Measurements from ENCODE around the gene CDH23. TPM values are rescaled to one million over a fixed set of nuclear protein-coding genes. Genes with fewer than 3 reads are reported as not detected.

The CDH23 gene
- total RNA-seq, 6 donors from 2014 or later: 4.7 to 29.3 (median 10.4) TPM

GRCh38 chr10:71505862-71506261 is 109.1 kb downstream of the CDH23 start:
- DNase-seq: no peak
- 92% methylated on average over 3 of the region's 3 CpGs for WGBS, 2 donors
- no peak for ATAC-seq (ENCODE audit: low FRiP score in 2 of 2)
- TF ChIP-seq POLR2AphosphoS5 (IDR thresholded peaks at IDR 0.05) (no peak), EP300 (IDR thresholded peaks at IDR 0.05) (no peak), POLR2A (IDR thresholded peaks at IDR 0.05) (no peak), CTCF (IDR thresholded peaks at IDR 0.05) (no peak)
- Histone ChIP-seq H3K4me3 (no peak overlapping the region), H3K27me3 (no peaks in the 10 kb centered on the region), H3K36me3 (no peaks in the 10 kb centered on the region), H3K4me1 (peaks cover 0 to 9% (median 1%) of the 10 kb centered on the region in 4 donors), H3K27ac (no peak overlapping the region), H3K9me3 (no peaks in the 10 kb centered on the region)

GRCh38 chr10:71509444-71509843 is 112.7 kb downstream of the CDH23 start:
- no peaks in the 10 kb centered on the region for H3K27me3 ChIP-seq
- ATAC-seq (ENCODE audit: low FRiP score in 2 of 2) (no peak), DNase-seq (no peak)
- peaks cover 0 to 9% (median 1%) of the 10 kb centered on the region in 4 donors for H3K4me1 ChIP-seq
- WGBS, 2 donors: 44 to 64% methylated on average over 2 of the region's 2 CpGs
- no peak overlapping the region for H3K27ac ChIP-seq
- H3K36me3 ChIP-seq: no peaks in the 10 kb centered on the region
- H3K4me3 ChIP-seq: no peak overlapping the region
- no peak for TF ChIP-seq POLR2A (IDR thresholded peaks at IDR 0.05)
- TF ChIP-seq CTCF (IDR thresholded peaks at IDR 0.05): no peak
- TF ChIP-seq EP300 (IDR thresholded peaks at IDR 0.05): no peak
- TF ChIP-seq POLR2AphosphoS5 (IDR thresholded peaks at IDR 0.05): no peak
- H3K9me3 ChIP-seq: no peaks in the 10 kb centered on the region

GRCh38 chr10:71511206-71511605 is 114.5 kb downstream of the CDH23 start:
- Histone ChIP-seq H3K4me3 (no peak overlapping the region), H3K27me3 (no peaks in the 10 kb centered on the region), H3K27ac (no peak overlapping the region), H3K9me3 (no peaks in the 10 kb centered on the region), H3K36me3 (no peaks in the 10 kb centered on the region), H3K4me1 (no peaks in the 10 kb centered on the region)
- WGBS, 2 donors: 88 to 95% methylated on average over 4 of the region's 4 CpGs
- ATAC-seq (ENCODE audit: low FRiP score in 2 of 2): no peak
- TF ChIP-seq EP300 (IDR thresholded peaks at IDR 0.05) (no peak), POLR2AphosphoS5 (IDR thresholded peaks at IDR 0.05) (no peak), CTCF (IDR thresholded peaks at IDR 0.05) (no peak), POLR2A (IDR thresholded peaks at IDR 0.05) (no peak)
- no peak for DNase-seq

GRCh38 chr10:71512312-71512711 is 115.6 kb downstream of the CDH23 start:
- H3K27me3 ChIP-seq: no peaks in the 10 kb centered on the region
- H3K4me1 ChIP-seq: no peaks in the 10 kb centered on the region
- no peak overlapping the region for H3K27ac ChIP-seq
- ATAC-seq (ENCODE audit: low FRiP score in 2 of 2): no peak
- H3K9me3 ChIP-seq: no peaks in the 10 kb centered on the region
- WGBS, 2 donors: 87 to 100% methylated on average over 1 to 10 of the region's 10 CpGs
- TF ChIP-seq EP300 (IDR thresholded peaks at IDR 0.05): no peak
- TF ChIP-seq POLR2A (IDR thresholded peaks at IDR 0.05): no peak
- no peak for TF ChIP-seq CTCF (IDR thresholded peaks at IDR 0.05)
- no peak for TF ChIP-seq POLR2AphosphoS5 (IDR thresholded peaks at IDR 0.05)
- H3K4me3 ChIP-seq: no peak overlapping the region
- no peak for DNase-seq
- no peaks in the 10 kb centered on the region for H3K36me3 ChIP-seq

- Histone ChIP-seq H3K4me1 (no peaks in the 10 kb centered on the region), H3K27me3 (no peaks in the 10 kb centered on the region), H3K9me3 (no peaks in the 10 kb centered on the region), H3K4me3 (no peak overlapping the region), H3K27ac (no peak overlapping the region), H3K36me3 (no peaks in the 10 kb centered on the region)
- ATAC-seq (ENCODE audit: low FRiP score in 2 of 2) (peak in 1 of 2 donors; percentile 65), DNase-seq (peak in 1 of 2 donors; percentile 30)
- TF ChIP-seq POLR2AphosphoS5 (IDR thresholded peaks at IDR 0.05) (no peak), EP300 (IDR thresholded peaks at IDR 0.05) (no peak), CTCF (IDR thresholded peaks at IDR 0.05) (no peak), POLR2A (IDR thresholded peaks at IDR 0.05) (no peak)
- 40 to 68% methylated on average over 2 to 5 of the region's 5 CpGs for WGBS, 2 donors
These were observed 116.2 kb downstream of the CDH23 start for GRCh38 chr10:71512761-71513539.

Data from upper lobe of left lung (tissue), 6 donors.